GM18517 (cell line): ENCODE results near the gene PLCE1.

ENCODE experiments used
- ATAC-seq: cut with Tn5 transposase; IDR thresholded peaks from one replicate; pipeline ENCODE4 v1.9.1; 2021; ENCODE audit warnings: mild to moderate bottlenecking, moderate library complexity; ENCODE audit not compliant: unreplicated experiment

The PLCE1 gene

GRCh38 chr10:94016727-94017714 is 23.3 kb downstream of the PLCE1 start:
- ATAC-seq, result no peak

- no peak for ATAC-seq
Measured at GRCh38 chr10:94018107-94018506, 24.4 kb downstream of the PLCE1 start.

DNA sequence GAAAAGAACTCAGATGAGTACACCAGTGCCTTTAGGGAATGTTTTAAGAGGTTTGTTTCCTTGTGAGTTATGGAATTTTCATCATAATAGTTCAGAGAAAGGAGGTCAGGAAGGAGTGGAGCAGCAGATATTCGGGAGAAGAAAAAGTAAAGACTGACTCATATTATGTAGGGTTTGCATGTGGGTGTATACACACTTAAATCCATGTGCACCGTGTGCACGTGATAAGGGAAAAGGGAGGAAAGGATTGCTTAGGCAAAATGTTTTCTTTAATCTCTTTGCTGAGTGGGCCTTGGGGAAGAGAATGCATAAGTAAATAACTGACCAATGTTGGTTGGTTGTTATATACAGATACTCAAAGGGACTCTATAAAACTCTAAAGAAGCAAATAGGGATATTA is 30.2 kb downstream of the PLCE1 start:
- ATAC-seq, result no peak

GRCh38 chr10:94024407-94024806 is 30.7 kb downstream of the PLCE1 start:
- ATAC-seq, result no peak

DNA sequence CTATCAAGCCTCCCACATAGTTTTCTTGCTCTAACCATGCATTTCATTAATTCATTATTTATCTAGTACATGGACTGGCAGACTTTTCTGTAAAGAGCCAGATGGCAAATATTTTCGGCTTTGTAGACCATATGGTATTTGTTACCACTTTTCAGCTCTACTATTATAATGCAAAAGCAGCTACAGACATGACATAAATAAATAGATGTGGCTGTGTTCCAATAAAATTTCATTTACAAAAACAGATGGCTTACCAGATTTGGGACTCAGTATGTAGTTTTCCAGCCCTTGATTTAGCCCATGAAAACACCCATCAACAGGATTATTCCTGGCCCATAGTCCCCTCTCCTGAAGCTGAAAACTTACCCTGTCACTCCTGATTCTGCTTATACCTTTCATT is 32.1 kb downstream of the PLCE1 start:
- no peak for ATAC-seq

- no peak for ATAC-seq
Measured at GRCh38 chr10:94027197-94027596, 33.5 kb downstream of the PLCE1 start.

DNA sequence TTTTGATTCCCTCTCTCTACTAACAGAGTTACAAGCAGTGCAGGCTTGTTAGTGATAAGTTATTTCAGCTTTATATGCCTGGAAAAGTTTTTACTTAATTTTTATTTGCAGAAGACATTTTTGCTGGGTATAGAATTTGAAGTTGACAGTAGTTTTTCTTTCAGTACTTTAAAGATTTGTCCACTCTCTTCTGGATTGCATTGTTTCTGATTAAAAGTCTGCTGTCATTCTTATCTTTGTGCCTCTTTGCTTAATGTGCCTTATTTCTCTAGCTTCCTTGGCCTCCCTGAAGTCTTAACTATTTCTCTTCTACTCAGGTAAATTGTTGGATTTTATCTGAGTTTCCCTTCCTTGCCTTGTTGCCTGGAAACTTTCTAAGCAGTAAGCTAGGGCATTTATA is 36.2 kb downstream of the PLCE1 start:
- no peak for ATAC-seq

GRCh38 chr10:94035982-94036765 is 42.4 kb downstream of the PLCE1 start:
- ATAC-seq, result no peak

DNA sequence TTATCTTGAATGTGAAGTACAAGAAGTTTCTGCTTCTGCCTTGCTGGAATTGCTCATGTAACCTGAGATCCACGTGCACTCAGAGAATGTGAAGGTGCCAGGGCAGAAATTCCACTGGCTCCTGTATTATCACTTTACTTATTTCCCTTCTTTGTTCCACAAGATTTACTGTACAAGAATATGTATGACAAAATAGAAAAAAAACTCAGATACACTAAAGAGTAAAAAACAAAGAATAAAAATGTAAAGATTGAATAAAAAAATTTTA is 43.0 kb downstream of the PLCE1 start:
- no peak for ATAC-seq

GRCh38 chr10:94037286-94037685 is 43.6 kb downstream of the PLCE1 start:
- no peak for ATAC-seq

DNA sequence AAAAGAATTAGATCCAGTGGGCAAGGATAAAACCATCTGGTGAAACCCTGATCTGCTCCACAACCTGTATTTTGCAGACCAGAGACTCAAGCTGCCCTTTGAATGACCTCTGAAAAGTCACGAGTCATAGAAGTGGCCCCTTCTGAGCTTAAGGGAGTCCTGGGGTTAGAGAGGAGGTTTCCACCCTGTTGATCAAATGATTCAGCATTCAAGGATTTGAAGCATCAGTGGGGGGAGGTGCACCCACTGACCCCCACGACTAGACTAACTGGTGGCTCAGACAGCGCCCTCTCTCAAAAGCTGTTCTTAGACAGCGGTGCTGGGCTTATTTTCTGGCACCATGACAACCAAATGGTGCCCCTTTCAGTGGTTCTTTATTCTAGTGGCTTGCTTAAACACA is 44.3 kb downstream of the PLCE1 start:
- no peak for ATAC-seq

GRCh38 chr10:94041206-94041605 is 47.5 kb downstream of the PLCE1 start:
- ATAC-seq, result no peak

- ATAC-seq, result no peak
Measured at GRCh38 chr10:94042001-94042833, 48.5 kb downstream of the PLCE1 start.

GRCh38 chr10:94042834-94043175 is 49.1 kb downstream of the PLCE1 start:
- ATAC-seq, result no peak
